Measurements from ENCODE around the gene CMSS1. TPM values are rescaled to one million over a fixed set of nuclear protein-coding genes. Genes with fewer than 3 reads are reported as not detected.

Gene CMSS1
- total RNA-seq, 4 donors from 2014 or later = 1.3 to 9.9 (median 2.3) TPM

DNA sequence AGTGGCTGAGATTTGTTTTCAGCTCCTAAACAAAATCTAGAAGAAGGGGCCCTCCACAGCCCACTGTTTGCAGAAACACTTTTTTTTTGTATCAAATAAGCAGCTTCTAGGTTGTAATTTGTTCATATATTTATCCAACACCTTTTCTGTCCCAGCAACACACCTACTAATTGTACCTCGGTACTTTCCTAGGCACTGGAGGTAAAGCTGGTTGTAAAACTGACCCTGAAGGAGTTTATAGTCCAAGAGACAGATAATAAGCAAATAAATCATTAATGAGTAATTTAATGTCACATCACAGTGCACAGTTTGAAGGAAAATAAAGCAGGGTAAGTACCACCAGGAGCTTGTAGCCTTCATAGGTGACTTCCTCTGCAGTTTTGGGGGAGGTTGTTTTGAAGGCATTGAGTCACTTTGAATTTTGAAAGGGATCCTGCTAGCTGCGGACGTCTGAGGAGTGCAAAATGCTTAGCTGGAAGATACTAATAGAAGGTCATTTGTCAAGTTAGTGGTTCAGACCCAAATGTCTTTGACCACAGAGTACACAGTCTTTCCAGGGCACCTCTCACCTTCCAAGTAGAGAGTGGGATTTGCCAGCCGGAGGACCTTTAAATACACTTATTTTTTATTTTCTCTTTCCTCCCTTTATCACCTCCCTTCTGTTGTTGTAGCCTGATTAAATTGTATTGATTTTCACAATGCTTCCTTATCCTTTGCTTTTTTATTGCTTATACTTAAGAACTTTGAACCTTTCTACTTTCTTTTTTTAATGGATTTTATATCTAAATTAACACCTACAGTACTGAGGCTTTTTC lies 53.8 kb downstream of the CMSS1 start:
- Histone ChIP-seq H3K27me3 (no peaks in the 10 kb centered on the region), H3K9me3 (no peaks in the 10 kb centered on the region), H3K27ac (peak overlapping the region; percentile 1 to 94 (median 77)), H3K4me3 (peak overlapping the region in 2 of 4 donors; percentile 25 to 70), H3K36me3 (no peaks in the 10 kb centered on the region), H3K4me1 (peaks cover 0 to 37% (median 0%) of the 10 kb centered on the region in 4 donors)
- DNase-seq = no peak
- TF ChIP-seq, protein P1, sequence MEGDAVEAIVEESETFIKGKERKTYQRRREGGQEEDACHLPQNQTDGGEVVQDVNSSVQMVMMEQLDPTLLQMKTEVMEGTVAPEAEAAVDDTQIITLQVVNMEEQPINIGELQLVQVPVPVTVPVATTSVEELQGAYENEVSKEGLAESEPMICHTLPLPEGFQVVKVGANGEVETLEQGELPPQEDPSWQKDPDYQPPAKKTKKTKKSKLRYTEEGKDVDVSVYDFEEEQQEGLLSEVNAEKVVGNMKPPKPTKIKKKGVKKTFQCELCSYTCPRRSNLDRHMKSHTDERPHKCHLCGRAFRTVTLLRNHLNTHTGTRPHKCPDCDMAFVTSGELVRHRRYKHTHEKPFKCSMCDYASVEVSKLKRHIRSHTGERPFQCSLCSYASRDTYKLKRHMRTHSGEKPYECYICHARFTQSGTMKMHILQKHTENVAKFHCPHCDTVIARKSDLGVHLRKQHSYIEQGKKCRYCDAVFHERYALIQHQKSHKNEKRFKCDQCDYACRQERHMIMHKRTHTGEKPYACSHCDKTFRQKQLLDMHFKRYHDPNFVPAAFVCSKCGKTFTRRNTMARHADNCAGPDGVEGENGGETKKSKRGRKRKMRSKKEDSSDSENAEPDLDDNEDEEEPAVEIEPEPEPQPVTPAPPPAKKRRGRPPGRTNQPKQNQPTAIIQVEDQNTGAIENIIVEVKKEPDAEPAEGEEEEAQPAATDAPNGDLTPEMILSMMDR (IDR thresholded peaks at IDR 0.05) = no peak
- TF ChIP-seq POLR2A (IDR thresholded peaks at IDR 0.05) = no peak

DNA sequence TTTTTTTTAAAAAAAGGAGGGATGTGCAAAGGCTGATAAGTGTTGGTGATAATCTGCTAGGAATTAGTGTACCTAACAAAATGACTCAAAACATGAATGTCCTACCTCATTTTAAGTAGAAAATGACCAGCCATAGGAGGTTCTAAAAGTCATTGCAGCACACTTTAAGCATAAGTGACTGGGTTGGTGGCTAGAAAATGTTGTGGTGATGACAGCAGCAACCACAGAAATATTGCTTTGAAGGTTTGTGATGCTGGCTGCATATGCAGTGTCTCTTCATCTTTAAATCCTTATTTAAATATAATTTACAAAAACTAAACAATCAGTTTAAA lies 55.2 kb downstream of the CMSS1 start:
- H3K9me3 ChIP-seq = no peaks in the 10 kb centered on the region
- peak overlapping the region in 1 of 4 donors; percentile 70 for H3K4me3 ChIP-seq
- DNase-seq = no peak
- H3K36me3 ChIP-seq = no peaks in the 10 kb centered on the region
- H3K27me3 ChIP-seq = no peaks in the 10 kb centered on the region
- peak overlapping the region; percentile 34 to 94 (median 72) for H3K27ac ChIP-seq
- TF ChIP-seq POLR2A (IDR thresholded peaks at IDR 0.05) = no peak
- TF ChIP-seq, protein P1 (IDR thresholded peaks at IDR 0.05) = no peak
- peaks cover 0 to 35% (median 0%) of the 10 kb centered on the region in 4 donors for H3K4me1 ChIP-seq

DNA sequence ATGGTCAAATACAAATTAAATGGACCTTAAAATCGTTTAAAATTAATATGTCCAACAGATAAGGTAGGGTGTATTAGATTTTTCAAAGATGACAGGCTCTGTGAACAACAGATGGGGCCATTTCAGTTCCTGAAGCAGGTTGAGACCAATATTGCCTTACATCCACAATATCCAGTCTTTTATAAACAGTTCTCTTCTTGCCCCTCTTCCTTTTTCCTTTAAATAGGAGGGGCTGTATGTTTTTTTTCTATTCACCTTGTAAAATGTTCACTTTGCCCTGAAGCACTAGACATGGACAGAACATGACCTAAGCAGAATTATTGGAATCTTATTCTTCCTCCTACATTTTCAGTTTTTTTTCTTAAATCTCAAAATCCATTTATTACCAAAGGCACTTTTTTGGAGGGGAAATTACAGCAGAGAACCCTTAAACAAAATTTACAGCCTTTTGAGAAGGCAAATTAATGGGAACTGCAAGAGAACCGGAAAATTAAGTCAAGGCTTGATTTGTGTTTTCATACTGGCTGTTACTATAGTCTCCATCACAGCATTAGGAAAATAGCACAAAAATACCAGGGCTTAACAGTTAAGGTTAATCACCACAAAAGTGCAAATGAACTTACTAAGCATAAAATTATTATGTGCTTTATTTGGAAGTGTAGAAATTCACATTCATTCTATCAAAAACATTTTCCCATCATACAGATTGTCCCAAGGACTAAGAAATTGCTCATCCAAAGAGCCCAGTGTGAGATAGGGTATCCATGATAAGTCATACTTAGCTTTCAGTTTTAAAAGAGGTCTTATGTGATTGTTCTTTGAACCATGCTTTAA lies 55.8 kb downstream of the CMSS1 start:
- H3K27ac ChIP-seq = peak overlapping the region; percentile 34 to 94 (median 72)
- no peak for DNase-seq
- peaks cover 0 to 32% (median 0%) of the 10 kb centered on the region in 4 donors for H3K4me1 ChIP-seq
- TF ChIP-seq POLR2A (IDR thresholded peaks at IDR 0.05) = no peak
- TF ChIP-seq, protein P1 (IDR thresholded peaks at IDR 0.05) = no peak
- no peaks in the 10 kb centered on the region for H3K27me3 ChIP-seq
- H3K4me3 ChIP-seq = peak overlapping the region in 2 of 4 donors; percentile 3 to 70
- no peaks in the 10 kb centered on the region for H3K9me3 ChIP-seq
- H3K36me3 ChIP-seq = no peaks in the 10 kb centered on the region

GRCh38 chr3:99874237-99875002 lies 56.8 kb downstream of the CMSS1 start:
- Histone ChIP-seq H3K9me3 (no peaks in the 10 kb centered on the region), H3K4me3 (peak overlapping the region in 3 of 4 donors; percentile 48 to 70 (median 55)), H3K27me3 (no peaks in the 10 kb centered on the region), H3K4me1 (peaks cover 0 to 32% (median 0%) of the 10 kb centered on the region in 4 donors), H3K36me3 (no peaks in the 10 kb centered on the region), H3K27ac (peak overlapping the region in 3 of 4 donors; percentile 9 to 94 (median 80))
- TF ChIP-seq POLR2A (IDR thresholded peaks at IDR 0.05) = no peak
- TF ChIP-seq, protein P1 (IDR thresholded peaks at IDR 0.05) = no peak
- DNase-seq = no peak

- no peaks in the 10 kb centered on the region for H3K27me3 ChIP-seq
- peak overlapping the region; percentile 48 to 70 (median 62) for H3K4me3 ChIP-seq
- no peak for DNase-seq
- H3K27ac ChIP-seq = peak overlapping the region; percentile 80 to 94 (median 84)
- H3K36me3 ChIP-seq = no peaks in the 10 kb centered on the region
- H3K9me3 ChIP-seq = no peaks in the 10 kb centered on the region
- no peak for TF ChIP-seq POLR2A (IDR thresholded peaks at IDR 0.05)
- TF ChIP-seq, protein P1 (IDR thresholded peaks at IDR 0.05) = no peak
- H3K4me1 ChIP-seq = peaks cover 0 to 22% (median 0%) of the 10 kb centered on the region in 4 donors
Measured at GRCh38 chr3:99875581-99875928, 57.9 kb downstream of the CMSS1 start.

All from Peyer's patch (tissue), 4 donors.